ENCODE results near the gene ATF6B. TPM values are rescaled to one million over a fixed set of nuclear protein-coding genes. Genes with fewer than 3 reads are reported as not detected.

ATF6B gene
- total and polyA plus RNA-seq, 2 of the 13 experiments (the other 11 are each of a cell fraction or from before 2014, with no cell fraction given): 18.1 to 44.0 TPM

DNA sequence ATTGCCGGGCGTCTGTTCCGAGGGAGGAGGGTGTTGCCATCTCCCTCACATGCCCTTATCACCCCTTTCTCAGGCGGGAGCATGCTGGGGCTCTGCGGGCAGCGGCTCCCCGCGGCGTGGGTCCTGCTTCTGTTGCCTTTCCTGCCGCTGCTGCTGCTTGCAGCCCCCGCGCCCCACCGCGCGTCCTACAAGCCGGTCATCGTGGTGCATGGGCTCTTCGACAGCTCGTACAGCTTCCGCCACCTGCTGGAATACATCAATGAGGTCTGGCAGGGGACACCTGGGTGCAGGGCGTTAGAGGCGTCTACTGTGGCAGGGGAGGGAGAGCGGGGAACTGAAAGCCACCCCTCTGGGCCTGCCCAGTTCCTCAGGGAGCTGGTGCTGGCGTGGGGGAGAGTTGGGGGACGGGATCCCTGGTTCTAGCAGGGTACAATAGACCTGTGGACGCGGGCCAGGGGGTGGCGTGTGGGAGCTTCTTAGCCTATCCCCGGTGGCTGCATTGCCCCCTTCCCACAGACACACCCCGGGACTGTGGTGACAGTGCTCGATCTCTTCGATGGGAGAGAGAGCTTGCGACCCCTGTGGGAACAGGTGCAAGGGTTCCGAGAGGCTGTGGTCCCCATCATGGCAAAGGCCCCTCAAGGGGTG is 26.6 kb upstream of the ATF6B start (continued):
- TF ChIP-seq, protein P1, sequence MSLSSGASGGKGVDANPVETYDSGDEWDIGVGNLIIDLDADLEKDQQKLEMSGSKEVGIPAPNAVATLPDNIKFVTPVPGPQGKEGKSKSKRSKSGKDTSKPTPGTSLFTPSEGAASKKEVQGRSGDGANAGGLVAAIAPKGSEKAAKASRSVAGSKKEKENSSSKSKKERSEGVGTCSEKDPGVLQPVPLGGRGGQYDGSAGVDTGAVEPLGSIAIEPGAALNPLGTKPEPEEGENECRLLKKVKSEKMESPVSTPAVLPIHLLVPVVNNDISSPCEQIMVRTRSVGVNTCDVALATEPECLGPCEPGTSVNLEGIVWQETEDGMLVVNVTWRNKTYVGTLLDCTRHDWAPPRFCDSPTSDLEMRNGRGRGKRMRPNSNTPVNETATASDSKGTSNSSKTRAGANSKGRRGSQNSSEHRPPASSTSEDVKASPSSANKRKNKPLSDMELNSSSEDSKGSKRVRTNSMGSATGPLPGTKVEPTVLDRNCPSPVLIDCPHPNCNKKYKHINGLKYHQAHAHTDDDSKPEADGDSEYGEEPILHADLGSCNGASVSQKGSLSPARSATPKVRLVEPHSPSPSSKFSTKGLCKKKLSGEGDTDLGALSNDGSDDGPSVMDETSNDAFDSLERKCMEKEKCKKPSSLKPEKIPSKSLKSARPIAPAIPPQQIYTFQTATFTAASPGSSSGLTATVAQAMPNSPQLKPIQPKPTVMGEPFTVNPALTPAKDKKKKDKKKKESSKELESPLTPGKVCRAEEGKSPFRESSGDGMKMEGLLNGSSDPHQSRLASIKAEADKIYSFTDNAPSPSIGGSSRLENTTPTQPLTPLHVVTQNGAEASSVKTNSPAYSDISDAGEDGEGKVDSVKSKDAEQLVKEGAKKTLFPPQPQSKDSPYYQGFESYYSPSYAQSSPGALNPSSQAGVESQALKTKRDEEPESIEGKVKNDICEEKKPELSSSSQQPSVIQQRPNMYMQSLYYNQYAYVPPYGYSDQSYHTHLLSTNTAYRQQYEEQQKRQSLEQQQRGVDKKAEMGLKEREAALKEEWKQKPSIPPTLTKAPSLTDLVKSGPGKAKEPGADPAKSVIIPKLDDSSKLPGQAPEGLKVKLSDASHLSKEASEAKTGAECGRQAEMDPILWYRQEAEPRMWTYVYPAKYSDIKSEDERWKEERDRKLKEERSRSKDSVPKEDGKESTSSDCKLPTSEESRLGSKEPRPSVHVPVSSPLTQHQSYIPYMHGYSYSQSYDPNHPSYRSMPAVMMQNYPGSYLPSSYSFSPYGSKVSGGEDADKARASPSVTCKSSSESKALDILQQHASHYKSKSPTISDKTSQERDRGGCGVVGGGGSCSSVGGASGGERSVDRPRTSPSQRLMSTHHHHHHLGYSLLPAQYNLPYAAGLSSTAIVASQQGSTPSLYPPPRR (CRISPR knock-in tag; IDR thresholded peaks at IDR 0.05; ENCODE audit: borderline replicate concordance): no peak
- TF ChIP-seq ZNF510 (CRISPR knock-in tag; IDR thresholded peaks at IDR 0.05; ENCODE audit: low read depth): no peak
- TF ChIP-seq, protein P2, sequence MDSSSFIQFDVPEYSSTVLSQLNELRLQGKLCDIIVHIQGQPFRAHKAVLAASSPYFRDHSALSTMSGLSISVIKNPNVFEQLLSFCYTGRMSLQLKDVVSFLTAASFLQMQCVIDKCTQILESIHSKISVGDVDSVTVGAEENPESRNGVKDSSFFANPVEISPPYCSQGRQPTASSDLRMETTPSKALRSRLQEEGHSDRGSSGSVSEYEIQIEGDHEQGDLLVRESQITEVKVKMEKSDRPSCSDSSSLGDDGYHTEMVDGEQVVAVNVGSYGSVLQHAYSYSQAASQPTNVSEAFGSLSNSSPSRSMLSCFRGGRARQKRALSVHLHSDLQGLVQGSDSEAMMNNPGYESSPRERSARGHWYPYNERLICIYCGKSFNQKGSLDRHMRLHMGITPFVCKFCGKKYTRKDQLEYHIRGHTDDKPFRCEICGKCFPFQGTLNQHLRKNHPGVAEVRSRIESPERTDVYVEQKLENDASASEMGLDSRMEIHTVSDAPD (CRISPR knock-in tag; IDR thresholded peaks at IDR 0.05): no peak
- TF ChIP-seq FLYWCH1 (CRISPR knock-in tag; IDR thresholded peaks at IDR 0.05): no peak
- no peak for TF ChIP-seq ZNF263 (CRISPR knock-in tag; IDR thresholded peaks at IDR 0.05)
- TF ChIP-seq, protein P3, sequence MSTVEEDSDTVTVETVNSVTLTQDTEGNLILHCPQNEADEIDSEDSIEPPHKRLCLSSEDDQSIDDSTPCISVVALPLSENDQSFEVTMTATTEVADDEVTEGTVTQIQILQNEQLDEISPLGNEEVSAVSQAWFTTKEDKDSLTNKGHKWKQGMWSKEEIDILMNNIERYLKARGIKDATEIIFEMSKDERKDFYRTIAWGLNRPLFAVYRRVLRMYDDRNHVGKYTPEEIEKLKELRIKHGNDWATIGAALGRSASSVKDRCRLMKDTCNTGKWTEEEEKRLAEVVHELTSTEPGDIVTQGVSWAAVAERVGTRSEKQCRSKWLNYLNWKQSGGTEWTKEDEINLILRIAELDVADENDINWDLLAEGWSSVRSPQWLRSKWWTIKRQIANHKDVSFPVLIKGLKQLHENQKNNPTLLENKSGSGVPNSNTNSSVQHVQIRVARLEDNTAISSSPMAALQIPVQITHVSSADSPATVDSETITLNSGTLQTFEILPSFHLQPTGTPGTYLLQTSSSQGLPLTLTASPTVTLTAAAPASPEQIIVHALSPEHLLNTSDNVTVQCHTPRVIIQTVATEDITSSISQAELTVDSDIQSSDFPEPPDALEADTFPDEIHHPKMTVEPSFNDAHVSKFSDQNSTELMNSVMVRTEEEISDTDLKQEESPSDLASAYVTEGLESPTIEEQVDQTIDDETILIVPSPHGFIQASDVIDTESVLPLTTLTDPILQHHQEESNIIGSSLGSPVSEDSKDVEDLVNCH (CRISPR knock-in tag; IDR thresholded peaks at IDR 0.05): no peak; the same call in 1 of the 2 replicates
- 0 out of 2 replicates have a peak, but pooled peaks have one; percentile 45 for TF ChIP-seq ZNF501 (CRISPR knock-in tag; IDR thresholded peaks at IDR 0.05)
- TF ChIP-seq AGO1 (IDR thresholded peaks at IDR 0.05; ENCODE audit: low read depth, low read length, poor library complexity, severe bottlenecking): peak; percentile 40
- no peak for TF ChIP-seq ZNF883 (CRISPR knock-in tag; IDR thresholded peaks at IDR 0.05; ENCODE audit: not compliant biosample characterization)
- no peak for TF ChIP-seq TAF15 (IDR thresholded peaks at IDR 0.05; ENCODE audit: low read depth, low read length, poor library complexity, severe bottlenecking)
- no peak for TF ChIP-seq BHLHE40 (IDR thresholded peaks at IDR 0.05; ENCODE audit: low read length)
- no peak for TF ChIP-seq ZNF354B (CRISPR knock-in tag; IDR thresholded peaks at IDR 0.05)
- TF ChIP-seq ZNF839 (CRISPR knock-in tag; IDR thresholded peaks at IDR 0.05; ENCODE audit: borderline replicate concordance): 0 out of 2 replicates have a peak, but pooled peaks have one; percentile 90
- no peak for TF ChIP-seq ZNF775 (CRISPR knock-in tag; IDR thresholded peaks at IDR 0.05; ENCODE audit: borderline replicate concordance)
- no peak for TF ChIP-seq PCBP2 (optimal IDR thresholded peaks at IDR 0.05; ENCODE audit: low read depth, low read length, poor library complexity, severe bottlenecking)
- TF ChIP-seq ZNF772 (CRISPR knock-in tag; IDR thresholded peaks at IDR 0.05): 0 out of 2 replicates have a peak, but pooled peaks have one; percentile 15
- TF ChIP-seq ZNF788 (CRISPR knock-in tag; IDR thresholded peaks at IDR 0.05; ENCODE audit: borderline replicate concordance): 0 out of 2 replicates have a peak, but pooled peaks have one; percentile 31
- TF ChIP-seq, protein P4, sequence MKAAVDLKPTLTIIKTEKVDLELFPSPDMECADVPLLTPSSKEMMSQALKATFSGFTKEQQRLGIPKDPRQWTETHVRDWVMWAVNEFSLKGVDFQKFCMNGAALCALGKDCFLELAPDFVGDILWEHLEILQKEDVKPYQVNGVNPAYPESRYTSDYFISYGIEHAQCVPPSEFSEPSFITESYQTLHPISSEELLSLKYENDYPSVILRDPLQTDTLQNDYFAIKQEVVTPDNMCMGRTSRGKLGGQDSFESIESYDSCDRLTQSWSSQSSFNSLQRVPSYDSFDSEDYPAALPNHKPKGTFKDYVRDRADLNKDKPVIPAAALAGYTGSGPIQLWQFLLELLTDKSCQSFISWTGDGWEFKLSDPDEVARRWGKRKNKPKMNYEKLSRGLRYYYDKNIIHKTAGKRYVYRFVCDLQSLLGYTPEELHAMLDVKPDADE (CRISPR knock-in tag; IDR thresholded peaks at IDR 0.05): no peak
- TF ChIP-seq PHF21A (CRISPR knock-in tag; IDR thresholded peaks at IDR 0.05): no peak

All from HepG2 (cell line).